Left forelimb (tissue), 1 donor: ENCODE results near the gene PODXL.
"Not testable (repeated sequence)": the region's sequence is repeated elsewhere in the genome, so short reads cannot be mapped to it uniquely, and the experiment has no call there.

Experiments
- DNase-seq: peaks from one replicate; pipeline ENCODE4 v3.0.0-alpha.2; 2018; ENCODE audit warnings: low spot score

PODXL gene

DNA sequence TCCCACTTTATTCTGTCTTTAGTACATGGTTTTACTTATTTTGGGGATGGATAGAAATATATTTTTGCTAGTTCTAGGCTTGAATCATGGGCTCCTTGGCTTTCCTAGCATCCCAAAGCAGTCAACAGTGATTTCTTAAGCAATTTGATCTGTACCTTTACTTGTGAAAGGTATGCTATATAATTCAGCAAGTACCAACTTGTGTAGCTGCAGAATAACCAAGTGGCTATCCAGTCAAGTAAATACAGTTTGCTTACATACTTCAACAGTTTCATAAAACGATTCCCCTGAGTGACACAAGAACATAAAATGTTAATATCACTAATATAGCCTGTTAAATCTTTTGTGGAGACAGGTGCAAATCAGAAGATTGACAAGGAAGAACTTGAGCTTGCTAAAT, 67.2 kb downstream of the PODXL start:
- no peak for DNase-seq

DNA sequence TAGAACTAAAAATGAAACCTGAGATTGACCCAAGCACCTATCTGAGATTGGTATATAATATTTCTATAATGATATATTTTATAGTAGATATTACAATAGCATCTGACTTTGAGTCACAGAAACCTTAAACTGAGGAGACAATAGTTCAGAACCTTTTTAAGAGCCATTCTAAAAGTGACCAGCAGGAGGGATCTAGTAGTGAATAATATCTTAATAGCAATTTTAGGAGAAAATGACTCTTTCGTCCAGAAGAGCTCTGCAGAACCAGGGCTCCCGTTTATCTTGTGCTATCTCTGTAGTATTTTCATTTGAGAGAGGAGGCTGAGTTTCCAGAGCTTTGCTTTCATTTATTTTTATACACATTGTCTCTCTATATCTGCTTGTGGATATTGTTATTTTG, 68.1 kb downstream of the PODXL start:
- DNase-seq = no peak

DNA sequence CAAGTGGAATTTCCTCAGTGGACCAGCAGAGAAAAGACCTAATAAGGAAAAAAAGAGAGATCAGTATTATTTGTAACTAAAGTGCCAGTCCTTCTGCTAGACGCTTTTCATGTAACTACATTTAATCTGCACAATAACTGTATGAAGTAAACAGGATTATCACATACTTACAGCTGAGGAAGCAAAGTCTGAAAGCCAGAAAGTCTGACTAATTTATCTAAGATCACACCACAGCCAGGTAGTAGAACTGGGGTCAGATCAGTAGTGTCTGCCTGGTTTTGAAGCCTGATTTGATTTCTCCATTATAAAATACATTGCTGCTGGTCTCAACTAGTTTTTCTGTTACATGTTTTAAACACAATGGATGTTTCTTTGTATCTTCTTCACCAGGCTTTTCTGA, 69.2 kb downstream of the PODXL start:
- no peak for DNase-seq

DNA sequence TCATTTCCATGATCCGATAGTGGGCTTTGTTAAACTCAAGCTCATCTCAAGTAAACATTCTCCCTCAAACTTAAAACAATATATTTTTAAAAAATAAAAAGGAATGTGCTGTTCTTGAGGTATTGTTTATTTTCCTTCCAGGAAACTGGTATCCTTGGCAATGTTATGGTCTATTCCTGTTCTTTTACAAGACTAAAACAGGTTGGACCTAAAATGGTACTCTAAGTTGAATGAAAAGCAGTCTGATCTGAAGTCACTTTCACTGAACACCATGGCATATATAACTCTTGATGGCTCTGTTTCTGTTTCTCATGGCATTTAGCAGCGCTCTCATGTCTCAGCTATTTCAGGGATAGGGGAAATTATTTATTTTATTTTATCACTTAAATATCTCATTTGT, 70.1 kb downstream of the PODXL start:
- DNase-seq = no peak

DNA sequence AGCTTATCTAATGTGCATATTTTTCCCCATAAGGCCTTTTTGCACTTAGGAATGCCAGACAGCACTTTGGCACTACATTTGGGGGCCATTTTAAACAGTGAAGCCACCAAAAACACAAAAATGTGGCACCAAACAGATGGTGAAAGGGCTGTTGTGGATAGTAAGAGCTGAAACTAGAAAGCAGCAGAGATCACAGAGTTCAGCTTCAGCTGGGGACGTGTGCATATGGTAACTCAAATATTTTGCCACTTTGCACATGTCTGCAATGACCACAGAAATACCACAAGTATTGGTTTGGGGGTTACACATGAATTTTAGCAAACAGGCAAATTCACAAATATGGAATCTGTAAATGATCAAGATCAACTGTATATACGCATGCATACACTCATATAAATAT, 72.8 kb downstream of the PODXL start:
- DNase-seq = no peak

DNA sequence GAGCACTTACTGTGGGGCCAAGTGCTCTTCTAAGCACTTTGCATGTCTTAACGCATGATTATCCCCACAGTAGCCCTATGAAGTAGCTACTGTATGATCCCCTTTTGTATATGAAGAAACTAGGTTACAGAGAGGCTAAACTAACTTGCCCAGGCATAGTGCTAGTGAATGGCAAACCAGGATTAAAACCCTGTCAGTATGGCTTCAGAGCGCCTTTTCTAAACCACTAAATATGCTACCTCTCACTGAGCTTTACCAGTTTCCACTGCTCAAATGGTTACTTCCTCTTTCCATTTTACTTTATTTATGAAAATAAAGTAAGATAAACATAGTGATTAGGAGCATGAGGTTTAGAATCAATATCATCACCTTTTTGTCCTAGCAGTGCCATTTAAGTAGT, 73.6 kb downstream of the PODXL start:
- DNase-seq = no peak

DNA sequence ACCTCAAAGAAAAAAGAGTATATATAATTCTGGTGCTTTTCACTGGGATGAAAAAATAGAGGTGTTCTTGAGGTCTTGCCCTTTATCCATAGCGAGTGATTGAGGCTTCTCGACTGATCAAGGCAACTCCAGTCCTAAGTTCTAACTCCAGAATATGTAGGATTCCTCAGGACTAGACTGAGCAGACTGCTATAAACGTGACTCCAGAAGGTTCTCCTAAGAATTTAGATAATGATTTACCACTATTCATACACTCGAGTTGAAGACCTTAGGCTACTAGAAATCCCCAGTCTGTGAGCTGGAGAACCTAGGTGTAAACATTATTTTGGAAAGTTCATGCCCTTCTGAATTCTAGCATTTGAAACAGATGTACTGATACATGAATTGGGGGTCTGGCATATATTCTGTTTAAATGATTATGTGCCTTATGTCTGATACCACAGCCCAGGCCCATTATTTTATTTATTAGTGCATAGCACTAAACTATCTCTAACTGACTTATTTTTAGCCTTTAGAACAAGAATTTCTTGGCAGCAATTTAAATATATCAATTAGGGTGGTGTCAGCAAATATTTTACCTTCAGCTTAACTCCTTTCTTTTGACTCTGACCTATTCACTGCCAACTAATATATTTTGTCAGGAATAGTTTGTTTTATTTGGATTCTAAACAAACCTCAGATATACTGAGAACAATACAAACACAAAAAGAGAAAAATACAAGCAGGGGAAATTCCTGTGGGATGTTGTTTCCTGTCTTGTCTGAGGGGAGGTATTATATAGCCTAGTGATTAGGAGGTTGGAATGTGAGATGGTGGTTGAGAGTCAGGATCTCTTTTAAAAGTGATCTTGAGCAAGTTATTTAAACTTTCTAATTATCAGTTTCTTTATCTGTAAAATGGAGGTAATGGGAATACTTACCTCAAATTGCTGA, 75.8 kb downstream of the PODXL start:
- no peak for DNase-seq

- no peak for DNase-seq
Observed at GRCh38 chr7:131476740-131477139, 79.7 kb downstream of the PODXL start.

DNA sequence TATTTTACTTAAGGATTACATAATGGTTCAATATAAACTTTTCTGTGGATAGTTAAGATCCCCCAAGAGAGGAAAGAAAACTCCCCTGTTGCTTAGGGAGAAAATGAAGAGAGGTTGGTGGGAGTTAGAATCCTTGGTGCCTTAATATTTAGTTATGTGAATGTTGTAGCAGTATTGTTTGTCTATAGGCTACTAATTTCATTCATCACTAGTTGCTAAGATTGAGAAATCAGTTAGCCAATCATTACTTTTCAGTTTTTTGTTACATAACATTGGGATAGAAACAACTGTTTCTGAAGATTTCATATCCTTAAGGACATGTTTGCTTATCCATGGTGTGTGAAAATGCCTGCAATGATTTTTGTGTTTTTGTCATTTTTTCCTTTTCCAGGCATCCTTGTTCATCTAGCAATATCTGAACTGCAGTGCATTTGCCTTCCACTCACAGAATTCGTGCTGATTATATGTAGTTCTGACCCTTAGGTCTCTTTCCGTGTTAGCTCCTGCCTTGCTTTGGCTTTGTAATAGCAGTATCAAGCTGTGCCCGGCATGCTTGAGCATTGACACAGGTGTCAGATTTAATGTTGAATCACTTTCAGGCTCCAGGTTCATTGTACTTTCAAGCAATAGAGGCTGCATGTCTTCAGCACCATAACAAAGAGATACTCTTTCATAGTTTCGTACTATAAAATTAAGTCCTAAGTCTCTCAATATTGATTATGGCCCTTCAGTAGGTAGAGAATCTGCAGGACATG, 85.0 kb downstream of the PODXL start:
- DNase-seq = no peak

GRCh38 chr7:131467788-131468187, 88.6 kb downstream of the PODXL start:
- DNase-seq = no peak

DNA sequence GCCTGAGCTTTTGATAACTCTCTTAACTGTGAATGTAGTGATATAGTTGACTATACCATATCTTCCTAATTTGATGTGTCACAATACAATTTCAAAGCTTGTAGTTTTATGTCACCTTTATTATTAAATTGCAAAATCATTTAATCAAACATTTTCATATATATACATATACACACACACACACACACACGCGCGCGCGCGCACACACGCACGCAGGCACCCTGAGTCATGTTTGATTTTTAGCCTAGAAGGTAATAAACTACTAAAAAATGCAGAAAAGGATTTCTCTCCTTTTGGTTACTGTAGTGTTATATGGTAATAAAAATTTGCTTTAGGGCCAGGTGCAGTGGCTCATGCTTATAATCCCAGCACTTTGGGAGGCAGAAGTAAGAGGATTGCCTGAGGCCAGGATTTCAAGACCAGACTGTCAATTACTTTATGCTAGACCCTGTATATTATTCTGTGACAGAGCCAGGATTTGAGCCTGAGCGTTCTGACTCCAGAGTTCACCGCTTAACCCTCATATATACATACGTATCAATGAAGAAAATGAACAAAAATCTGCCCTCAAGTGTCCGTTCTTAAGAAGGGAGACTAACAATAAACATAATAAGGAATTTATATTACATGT, 89.6 kb downstream of the PODXL start:
- no peak for DNase-seq

DNA sequence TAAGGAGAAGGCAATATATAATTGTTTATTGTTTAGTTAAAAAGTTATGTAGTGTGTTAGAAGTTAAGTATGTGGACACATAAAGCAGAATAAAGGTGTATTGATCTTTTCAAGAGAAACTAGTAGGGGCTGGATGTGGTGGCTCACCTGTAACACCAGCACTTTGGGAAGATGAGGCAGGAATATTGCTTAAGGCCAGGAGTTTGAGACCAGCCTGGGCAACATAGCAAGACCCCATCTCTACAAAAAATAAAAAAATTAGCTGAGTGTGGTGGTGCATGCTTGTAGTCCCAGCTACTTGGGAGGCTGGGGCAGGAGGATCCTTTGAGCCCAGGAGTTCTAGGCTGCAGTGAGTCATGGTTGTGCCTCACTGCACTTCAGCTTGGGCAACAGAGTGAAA, 93.7 kb downstream of the PODXL start:
- DNase-seq = not testable (repeated sequence)

- no peak for DNase-seq
Observed at GRCh38 chr7:131462059-131462458, 94.4 kb downstream of the PODXL start.

DNA sequence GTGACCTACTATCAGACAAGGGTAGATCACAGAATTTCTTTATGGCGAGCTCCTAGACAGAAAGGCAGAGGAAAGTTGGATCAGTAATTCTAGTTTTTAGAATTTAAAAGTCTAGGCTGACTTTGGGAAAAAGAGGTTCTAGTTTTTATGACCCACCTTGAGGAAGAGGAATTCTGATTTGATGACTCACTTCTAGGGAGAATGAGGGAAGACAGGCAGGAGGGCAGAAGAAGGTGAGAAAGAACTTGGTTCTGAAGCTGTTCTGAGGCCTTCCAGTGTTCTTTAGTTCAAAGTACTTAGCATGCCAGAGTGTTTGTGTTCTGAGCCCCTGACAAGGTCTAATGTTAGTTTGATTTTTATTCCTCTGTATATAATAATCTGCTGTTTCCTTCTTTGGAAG, 97.2 kb downstream of the PODXL start:
- no peak for DNase-seq

DNA sequence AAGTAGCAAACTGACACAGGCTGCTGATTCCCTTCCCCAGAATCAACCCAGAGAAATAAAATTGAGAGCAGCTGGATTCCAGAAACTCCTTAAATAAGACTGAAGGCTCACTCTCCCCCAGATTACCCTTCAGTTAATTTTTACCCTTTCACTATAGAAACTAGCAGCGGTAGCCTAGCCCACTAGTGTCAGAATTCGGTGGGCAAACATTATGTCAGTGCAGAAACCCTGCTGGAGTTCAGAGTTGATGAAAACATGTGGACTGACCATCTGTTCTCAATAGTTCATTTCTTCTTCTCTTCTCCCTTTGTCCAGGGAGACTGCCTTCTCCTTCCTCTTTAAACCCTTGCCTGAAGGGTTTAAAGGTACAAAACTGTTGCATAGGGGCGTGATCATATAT, 100.1 kb downstream of the PODXL start:
- DNase-seq = no peak

GRCh38 chr7:131455546-131455945, 100.9 kb downstream of the PODXL start:
- DNase-seq = no peak

GRCh38 chr7:131455001-131455400, 101.4 kb downstream of the PODXL start:
- no peak for DNase-seq

DNA sequence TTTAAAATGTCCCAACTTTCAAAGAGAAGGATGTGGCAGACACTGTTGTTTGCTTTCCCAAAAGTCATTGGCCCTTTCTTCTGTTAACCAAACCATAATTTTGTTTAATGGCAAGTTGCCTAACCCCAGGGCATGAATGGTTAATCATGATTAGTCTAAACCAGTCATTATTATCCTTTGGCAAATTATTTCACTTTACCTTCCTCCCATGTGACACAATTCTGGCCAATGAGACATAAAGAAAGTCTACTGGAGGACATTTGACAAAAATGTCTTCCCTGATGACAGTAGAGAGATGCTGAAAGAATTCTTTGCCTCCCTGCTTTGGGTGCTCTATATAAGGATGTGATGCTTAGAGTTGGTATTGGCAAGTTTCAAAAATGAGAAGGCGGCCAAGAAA, 101.9 kb downstream of the PODXL start:
- DNase-seq = no peak
